ENCODE results near the gene LAMC3. TPM values are rescaled to one million over a fixed set of nuclear protein-coding genes. Genes with fewer than 3 reads are reported as not detected.

Gene LAMC3
- total and polyA plus RNA-seq, 2 donors, result 0.61 to 2.6 TPM

- 95% methylated on average over 13 of the region's 13 CpGs for WGBS
- peaks cover 0 to 21% of the 10 kb centered on the region in 2 donors for H3K27me3 ChIP-seq (ENCODE audit: control insufficient read depth in 2 of 2, insufficient read depth in 1 of 2, low read length in 1 of 2)
- H3K36me3 ChIP-seq (ENCODE audit: control insufficient read depth in 2 of 2, insufficient read depth in 2 of 2, low read length in 1 of 2), result no peaks in the 10 kb centered on the region
- no peak overlapping the region for H3K4me3 ChIP-seq (ENCODE audit: low read length in 2 of 2)
- no peaks in the 10 kb centered on the region for H3K9me3 ChIP-seq (ENCODE audit: control insufficient read depth in 2 of 2, insufficient read depth in 1 of 2, low read length in 1 of 2)
- no peak overlapping the region for H3K27ac ChIP-seq (ENCODE audit: low read depth in 1 of 2, low read length in 1 of 2)
- H3K4me1 ChIP-seq (ENCODE audit: control insufficient read depth in 2 of 2, insufficient read depth in 2 of 2, low read length in 2 of 2), result no peaks in the 10 kb centered on the region
- DNase-seq (ENCODE audit: low read depth in 6 of 9, low spot score in 9 of 9), result no peak
Observed at GRCh38 chr9:130975932-130976841, 32.8 kb upstream of the LAMC3 start.

DNA sequence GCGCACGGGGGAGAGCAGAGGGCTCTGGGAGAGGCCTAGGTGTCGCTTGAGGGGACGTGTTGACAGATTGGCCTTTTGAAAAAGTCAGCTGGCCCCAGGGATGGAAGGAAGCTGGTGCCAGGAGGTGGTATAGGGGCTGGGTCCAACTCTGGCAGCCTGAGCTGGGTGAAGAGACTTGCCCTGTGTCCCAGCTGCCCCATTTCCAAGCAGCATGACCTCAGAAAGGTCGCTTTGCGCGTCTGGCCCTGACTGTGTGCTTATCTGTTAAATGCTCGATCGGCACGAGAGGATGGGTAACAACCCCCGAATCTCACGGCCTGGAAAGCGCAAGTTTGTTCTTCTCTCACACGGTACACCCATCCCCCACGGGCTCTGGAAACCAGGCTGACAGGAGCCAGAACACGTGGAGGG lies 31.2 kb upstream of the LAMC3 start:
- Histone ChIP-seq H3K4me3 (ENCODE audit: low read length in 2 of 2) (no peak overlapping the region), H3K9me3 (ENCODE audit: control insufficient read depth in 2 of 2, insufficient read depth in 1 of 2, low read length in 1 of 2) (no peaks in the 10 kb centered on the region), H3K4me1 (ENCODE audit: control insufficient read depth in 2 of 2, insufficient read depth in 2 of 2, low read length in 2 of 2) (no peaks in the 10 kb centered on the region), H3K36me3 (ENCODE audit: control insufficient read depth in 2 of 2, insufficient read depth in 2 of 2, low read length in 1 of 2) (no peaks in the 10 kb centered on the region), H3K27me3 (ENCODE audit: control insufficient read depth in 2 of 2, insufficient read depth in 1 of 2, low read length in 1 of 2) (peaks cover 0 to 16% of the 10 kb centered on the region in 2 donors), H3K27ac (ENCODE audit: low read depth in 1 of 2, low read length in 1 of 2) (no peak overlapping the region)
- 93% methylated on average over 16 of the region's 16 CpGs for WGBS
- DNase-seq (ENCODE audit: low read depth in 6 of 9, low spot score in 9 of 9), result no peak

- no peak overlapping the region for H3K27ac ChIP-seq (ENCODE audit: low read depth in 1 of 2, low read length in 1 of 2)
- H3K9me3 ChIP-seq (ENCODE audit: control insufficient read depth in 2 of 2, insufficient read depth in 1 of 2, low read length in 1 of 2), result no peaks in the 10 kb centered on the region
- no peak for DNase-seq (ENCODE audit: low read depth in 6 of 9, low spot score in 9 of 9)
- 94% methylated on average over 20 of the region's 20 CpGs for WGBS
- H3K27me3 ChIP-seq (ENCODE audit: control insufficient read depth in 2 of 2, insufficient read depth in 1 of 2, low read length in 1 of 2), result peaks cover 0 to 6% of the 10 kb centered on the region in 2 donors
- no peak overlapping the region for H3K4me3 ChIP-seq (ENCODE audit: low read length in 2 of 2)
- no peaks in the 10 kb centered on the region for H3K4me1 ChIP-seq (ENCODE audit: control insufficient read depth in 2 of 2, insufficient read depth in 2 of 2, low read length in 2 of 2)
- H3K36me3 ChIP-seq (ENCODE audit: control insufficient read depth in 2 of 2, insufficient read depth in 2 of 2, low read length in 1 of 2), result no peaks in the 10 kb centered on the region
Observed at GRCh38 chr9:130979591-130980385, 29.2 kb upstream of the LAMC3 start.

GRCh38 chr9:130980526-130980925 lies 28.4 kb upstream of the LAMC3 start:
- H3K27me3 ChIP-seq (ENCODE audit: control insufficient read depth in 2 of 2, insufficient read depth in 1 of 2, low read length in 1 of 2), result peaks cover 0 to 6% of the 10 kb centered on the region in 2 donors
- no peaks in the 10 kb centered on the region for H3K9me3 ChIP-seq (ENCODE audit: control insufficient read depth in 2 of 2, insufficient read depth in 1 of 2, low read length in 1 of 2)
- 56% methylated on average over 16 of the region's 16 CpGs for WGBS
- no peak overlapping the region for H3K27ac ChIP-seq (ENCODE audit: low read depth in 1 of 2, low read length in 1 of 2)
- H3K36me3 ChIP-seq (ENCODE audit: control insufficient read depth in 2 of 2, insufficient read depth in 2 of 2, low read length in 1 of 2), result no peaks in the 10 kb centered on the region
- DNase-seq (ENCODE audit: low read depth in 6 of 9, low spot score in 9 of 9), result no peak
- no peak overlapping the region for H3K4me3 ChIP-seq (ENCODE audit: low read length in 2 of 2)
- no peaks in the 10 kb centered on the region for H3K4me1 ChIP-seq (ENCODE audit: control insufficient read depth in 2 of 2, insufficient read depth in 2 of 2, low read length in 2 of 2)

DNA sequence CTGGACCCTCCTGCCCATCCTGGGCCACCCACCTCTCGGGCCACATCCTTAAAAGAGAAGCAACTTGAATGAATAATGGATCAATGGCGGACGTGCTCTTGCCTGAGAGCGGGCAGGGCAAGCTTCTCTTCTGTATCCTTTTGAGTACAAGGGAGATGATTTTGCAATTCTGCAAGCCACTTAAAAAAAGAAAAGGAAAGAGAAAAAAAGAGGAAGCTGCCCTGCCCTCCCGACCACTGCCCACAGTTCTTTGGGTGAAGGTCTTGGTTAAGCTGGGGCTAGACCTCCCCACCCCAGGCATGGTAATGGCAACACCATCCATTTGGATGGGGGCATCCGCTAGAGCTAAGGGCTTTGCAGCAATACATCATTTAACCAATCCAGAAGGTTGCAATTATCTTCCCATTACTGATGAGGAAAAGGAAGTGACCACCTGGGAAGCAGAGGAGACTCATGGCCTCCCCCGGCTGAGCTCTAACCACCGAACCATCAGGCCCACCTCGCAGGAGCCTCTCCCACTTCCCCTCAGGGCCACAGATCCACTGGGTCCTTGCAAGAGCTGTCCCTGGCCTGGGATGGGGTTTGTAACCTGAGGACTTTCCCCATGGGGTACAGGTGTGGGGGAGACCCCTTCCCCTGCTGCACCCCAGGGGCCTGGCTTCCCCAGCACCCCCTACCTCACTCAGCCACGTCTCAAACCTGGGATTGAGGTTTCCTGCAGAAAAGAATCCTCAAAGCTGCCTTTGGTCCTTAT lies 27.8 kb upstream of the LAMC3 start:
- Histone ChIP-seq H3K27ac (ENCODE audit: low read depth in 1 of 2, low read length in 1 of 2) (no peak overlapping the region), H3K36me3 (ENCODE audit: control insufficient read depth in 2 of 2, insufficient read depth in 2 of 2, low read length in 1 of 2) (no peaks in the 10 kb centered on the region), H3K4me1 (ENCODE audit: control insufficient read depth in 2 of 2, insufficient read depth in 2 of 2, low read length in 2 of 2) (no peaks in the 10 kb centered on the region), H3K9me3 (ENCODE audit: control insufficient read depth in 2 of 2, insufficient read depth in 1 of 2, low read length in 1 of 2) (no peaks in the 10 kb centered on the region), H3K27me3 (ENCODE audit: control insufficient read depth in 2 of 2, insufficient read depth in 1 of 2, low read length in 1 of 2) (peaks cover 0 to 6% of the 10 kb centered on the region in 2 donors), H3K4me3 (ENCODE audit: low read length in 2 of 2) (no peak overlapping the region)
- DNase-seq (ENCODE audit: low read depth in 6 of 9, low spot score in 9 of 9), result no peak
- 20% methylated on average over 10 of the region's 10 CpGs for WGBS

- 89% methylated on average over 14 of the region's 14 CpGs for WGBS
- Histone ChIP-seq H3K9me3 (ENCODE audit: control insufficient read depth in 2 of 2, insufficient read depth in 1 of 2, low read length in 1 of 2) (no peaks in the 10 kb centered on the region), H3K27ac (ENCODE audit: low read depth in 1 of 2, low read length in 1 of 2) (no peak overlapping the region), H3K4me1 (ENCODE audit: control insufficient read depth in 2 of 2, insufficient read depth in 2 of 2, low read length in 2 of 2) (no peaks in the 10 kb centered on the region), H3K36me3 (ENCODE audit: control insufficient read depth in 2 of 2, insufficient read depth in 2 of 2, low read length in 1 of 2) (no peaks in the 10 kb centered on the region), H3K27me3 (ENCODE audit: control insufficient read depth in 2 of 2, insufficient read depth in 1 of 2, low read length in 1 of 2) (peaks cover 0 to 8% of the 10 kb centered on the region in 2 donors), H3K4me3 (ENCODE audit: low read length in 2 of 2) (no peak overlapping the region)
- no peak for DNase-seq (ENCODE audit: low read depth in 6 of 9, low spot score in 9 of 9)
Observed at GRCh38 chr9:130981756-130982137, 27.2 kb upstream of the LAMC3 start.

GRCh38 chr9:130982636-130983358 lies 26.2 kb upstream of the LAMC3 start:
- peaks cover 0 to 8% of the 10 kb centered on the region in 2 donors for H3K27me3 ChIP-seq (ENCODE audit: control insufficient read depth in 2 of 2, insufficient read depth in 1 of 2, low read length in 1 of 2)
- WGBS, result 93% methylated on average over 25 of the region's 25 CpGs
- no peak overlapping the region for H3K27ac ChIP-seq (ENCODE audit: low read depth in 1 of 2, low read length in 1 of 2)
- DNase-seq (ENCODE audit: low read depth in 6 of 9, low spot score in 9 of 9), result no peak
- H3K4me3 ChIP-seq (ENCODE audit: low read length in 2 of 2), result no peak overlapping the region
- no peaks in the 10 kb centered on the region for H3K4me1 ChIP-seq (ENCODE audit: control insufficient read depth in 2 of 2, insufficient read depth in 2 of 2, low read length in 2 of 2)
- no peaks in the 10 kb centered on the region for H3K9me3 ChIP-seq (ENCODE audit: control insufficient read depth in 2 of 2, insufficient read depth in 1 of 2, low read length in 1 of 2)
- no peaks in the 10 kb centered on the region for H3K36me3 ChIP-seq (ENCODE audit: control insufficient read depth in 2 of 2, insufficient read depth in 2 of 2, low read length in 1 of 2)

- 80% methylated on average over 6 of the region's 6 CpGs for WGBS
- Histone ChIP-seq H3K4me3 (ENCODE audit: low read length in 2 of 2) (no peak overlapping the region), H3K27me3 (ENCODE audit: control insufficient read depth in 2 of 2, insufficient read depth in 1 of 2, low read length in 1 of 2) (peaks cover 0 to 8% of the 10 kb centered on the region in 2 donors), H3K27ac (ENCODE audit: low read depth in 1 of 2, low read length in 1 of 2) (no peak overlapping the region), H3K9me3 (ENCODE audit: control insufficient read depth in 2 of 2, insufficient read depth in 1 of 2, low read length in 1 of 2) (no peaks in the 10 kb centered on the region), H3K36me3 (ENCODE audit: control insufficient read depth in 2 of 2, insufficient read depth in 2 of 2, low read length in 1 of 2) (no peaks in the 10 kb centered on the region), H3K4me1 (ENCODE audit: control insufficient read depth in 2 of 2, insufficient read depth in 2 of 2, low read length in 2 of 2) (no peaks in the 10 kb centered on the region)
- no peak for DNase-seq (ENCODE audit: low read depth in 6 of 9, low spot score in 9 of 9)
Observed at GRCh38 chr9:130983359-130983670, 25.7 kb upstream of the LAMC3 start.
